DND-41 (cell line): ENCODE results near the gene TOMM34.

Experiments used
- ATAC-seq: fragments of 200-7000 bp; cut with Tn5 transposase; 3 replicates; pipeline ENCODE4 v1.9.1; 2021; ENCODE audit warnings: low read depth; ENCODE audit not compliant: insufficient read depth
- DNase-seq: peaks from one replicate; pipeline ENCODE4 v3.0.0-alpha.2; 2020
- H2AFZ ChIP-seq: 2 replicates; pipeline ENCODE4 v1.6.0; 2012; ENCODE audit warnings: low read depth, low read length
- H3K27ac ChIP-seq: 2 replicates; pipeline ENCODE4 v1.5.1; 2012; ENCODE audit warnings: low read length, inconsistent platforms
- H3K27me3 ChIP-seq: fragments of 200-600 bp; sonication (generic); 2 replicates; pipeline ENCODE4 v1.6.0; 2012; ENCODE audit warnings: low read length, mild to moderate bottlenecking, inconsistent platforms; ENCODE audit not compliant: insufficient read depth, poor library complexity
- H3K36me3 ChIP-seq: 2 replicates; pipeline ENCODE4 v1.5.1; 2012; ENCODE audit warnings: low read length, inconsistent platforms; ENCODE audit not compliant: insufficient read depth
- H3K4me1 ChIP-seq: 2 replicates; pipeline ENCODE4 v1.5.1; 2012; ENCODE audit warnings: mild to moderate bottlenecking, low read length; ENCODE audit not compliant: insufficient read depth
- H3K4me2 ChIP-seq: 2 replicates; pipeline ENCODE4 v1.6.0; 2012; ENCODE audit warnings: mild to moderate bottlenecking, moderate library complexity, low read length, inconsistent platforms; ENCODE audit not compliant: insufficient read depth
- H3K4me3 ChIP-seq, 2 experiments: fragments of 200-600 bp in 1 of 2; shearing (Covaris generic) in 1 of 2; 2 replicates each; pipeline ENCODE4 v1.5.1; 2012 to 2016; ENCODE audit warnings: inconsistent platforms in 2 of 2, low read length in 2 of 2, mild to moderate bottlenecking in 2 of 2, low read depth in 1 of 2, moderate library complexity in 1 of 2
- H3K79me2 ChIP-seq: 2 replicates; pipeline ENCODE4 v1.6.0; 2012; ENCODE audit warnings: low read length, inconsistent platforms; ENCODE audit not compliant: insufficient read depth
- H3K9ac ChIP-seq: 2 replicates; pipeline ENCODE4 v1.6.0; 2012; ENCODE audit warnings: low read depth, mild to moderate bottlenecking, inconsistent platforms, low read length, moderate library complexity
- H3K9me3 ChIP-seq: 2 replicates; pipeline ENCODE4 v1.5.1; 2012; ENCODE audit warnings: low read length, moderate library complexity, mild to moderate bottlenecking, inconsistent platforms; ENCODE audit not compliant: insufficient read depth, severe bottlenecking
- H4K20me1 ChIP-seq: 2 replicates; pipeline ENCODE4 v1.6.0; 2012; ENCODE audit warnings: low read length; ENCODE audit not compliant: insufficient read depth
- EZH2 ChIP-seq: IDR thresholded peaks from 3 replicates; pipeline ENCODE4 v1.6.1; 2012; ENCODE audit warnings: borderline replicate concordance, low read depth, mild to moderate bottlenecking, moderate library complexity, low read length, inconsistent platforms; ENCODE audit not compliant: severe bottlenecking
- TF ChIP-seq, protein P1 (sequence below): IDR thresholded peaks from 2 replicates; pipeline ENCODE4 v1.5.1; 2012; ENCODE audit warnings: borderline replicate concordance, low read length, moderate library complexity, mild to moderate bottlenecking; ENCODE audit not compliant: poor library complexity, severe bottlenecking; ENCODE audit errors: extremely low read depth

The TOMM34 gene

DNA sequence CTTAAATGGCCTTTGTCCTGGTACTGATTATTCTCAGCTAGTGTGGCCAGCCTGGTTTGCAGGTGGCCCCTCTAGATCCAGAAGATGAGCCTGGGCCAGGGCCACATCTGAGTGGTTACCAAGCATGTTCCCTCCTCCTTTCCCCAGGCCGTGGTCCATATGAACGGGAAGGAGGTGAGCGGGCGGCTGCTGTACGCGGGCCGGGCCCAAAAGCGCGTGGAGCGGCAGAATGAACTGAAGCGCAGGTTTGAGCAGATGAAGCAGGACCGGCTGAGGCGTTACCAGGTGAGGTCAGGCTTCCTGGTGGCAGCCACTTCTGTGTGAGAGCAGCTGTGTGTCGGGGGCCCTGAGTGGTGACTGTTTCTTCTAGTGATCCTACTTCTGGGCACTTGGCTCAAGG lies 38.8 kb downstream of the TOMM34 start:
- Histone ChIP-seq H3K27ac (no peak overlapping the region), H3K4me3 (no peak overlapping the region), H3K4me2 (no peak overlapping the region), H4K20me1 (no peaks in the 10 kb centered on the region), H3K9me3 (no peaks in the 10 kb centered on the region), H3K4me1 (no peaks in the 10 kb centered on the region), H2AFZ (no peak overlapping the region), H3K9ac (no peak overlapping the region), H3K79me2 (no peaks in the 10 kb centered on the region), H3K36me3 (peaks cover 55% of the 10 kb centered on the region), H3K27me3 (no peaks in the 10 kb centered on the region)
- no peak for TF ChIP-seq EZH2
- TF ChIP-seq, protein P1, sequence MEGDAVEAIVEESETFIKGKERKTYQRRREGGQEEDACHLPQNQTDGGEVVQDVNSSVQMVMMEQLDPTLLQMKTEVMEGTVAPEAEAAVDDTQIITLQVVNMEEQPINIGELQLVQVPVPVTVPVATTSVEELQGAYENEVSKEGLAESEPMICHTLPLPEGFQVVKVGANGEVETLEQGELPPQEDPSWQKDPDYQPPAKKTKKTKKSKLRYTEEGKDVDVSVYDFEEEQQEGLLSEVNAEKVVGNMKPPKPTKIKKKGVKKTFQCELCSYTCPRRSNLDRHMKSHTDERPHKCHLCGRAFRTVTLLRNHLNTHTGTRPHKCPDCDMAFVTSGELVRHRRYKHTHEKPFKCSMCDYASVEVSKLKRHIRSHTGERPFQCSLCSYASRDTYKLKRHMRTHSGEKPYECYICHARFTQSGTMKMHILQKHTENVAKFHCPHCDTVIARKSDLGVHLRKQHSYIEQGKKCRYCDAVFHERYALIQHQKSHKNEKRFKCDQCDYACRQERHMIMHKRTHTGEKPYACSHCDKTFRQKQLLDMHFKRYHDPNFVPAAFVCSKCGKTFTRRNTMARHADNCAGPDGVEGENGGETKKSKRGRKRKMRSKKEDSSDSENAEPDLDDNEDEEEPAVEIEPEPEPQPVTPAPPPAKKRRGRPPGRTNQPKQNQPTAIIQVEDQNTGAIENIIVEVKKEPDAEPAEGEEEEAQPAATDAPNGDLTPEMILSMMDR = no peak
- no peak for ATAC-seq
- DNase-seq = no peak

DNA sequence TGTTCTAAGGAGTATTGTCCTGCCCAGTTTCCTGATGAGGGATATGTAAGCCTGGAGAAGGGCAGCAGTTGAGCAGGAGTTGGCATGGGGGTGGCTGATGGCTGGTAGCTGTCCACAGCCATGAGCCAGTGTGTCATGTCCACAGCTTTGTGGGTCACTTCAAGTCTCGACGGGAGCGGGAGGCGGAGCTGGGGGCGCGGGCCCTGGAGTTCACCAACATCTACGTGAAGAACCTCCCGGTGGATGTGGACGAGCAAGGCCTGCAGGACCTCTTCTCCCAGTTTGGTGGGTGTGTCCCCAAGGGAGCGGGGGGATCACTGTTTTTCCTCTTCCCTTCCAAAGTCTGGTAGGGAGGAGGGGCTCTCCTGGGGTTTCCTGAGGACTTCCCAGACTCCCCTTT lies 41.4 kb downstream of the TOMM34 start:
- no peaks in the 10 kb centered on the region for H3K9me3 ChIP-seq
- no peaks in the 10 kb centered on the region for H4K20me1 ChIP-seq
- no peak overlapping the region for H3K9ac ChIP-seq
- H3K27me3 ChIP-seq = no peaks in the 10 kb centered on the region
- H3K4me3 ChIP-seq = no peak overlapping the region
- no peak overlapping the region for H3K4me2 ChIP-seq
- DNase-seq = no peak
- no peaks in the 10 kb centered on the region for H3K4me1 ChIP-seq
- H3K36me3 ChIP-seq = peaks cover 49% of the 10 kb centered on the region
- no peak for ATAC-seq
- TF ChIP-seq, protein P1 = no peak
- no peak for TF ChIP-seq EZH2
- no peak overlapping the region for H3K27ac ChIP-seq
- H3K79me2 ChIP-seq = no peaks in the 10 kb centered on the region
- no peak overlapping the region for H2AFZ ChIP-seq

DNA sequence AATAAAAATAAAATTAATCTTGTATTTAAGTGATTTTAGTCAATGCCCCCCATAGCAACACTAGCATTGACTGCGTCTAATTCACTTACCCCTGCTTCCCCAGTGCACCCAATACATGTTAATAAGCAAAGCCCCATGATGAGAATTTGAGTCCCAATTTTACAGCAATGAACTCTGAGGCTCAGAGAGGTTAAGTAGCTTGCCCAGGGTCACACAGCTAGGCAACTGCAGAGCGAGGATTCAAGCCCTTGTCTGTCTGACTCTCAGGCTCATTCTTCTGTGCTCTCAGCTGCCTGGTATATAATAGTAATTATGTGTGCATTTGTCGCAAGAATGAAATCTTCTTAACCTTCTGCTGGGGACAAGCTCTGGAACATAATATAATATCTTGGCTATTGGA lies 41.9 kb downstream of the TOMM34 start:
- TF ChIP-seq, protein P1 = no peak
- TF ChIP-seq EZH2 = no peak
- no peak overlapping the region for H3K4me3 ChIP-seq
- no peaks in the 10 kb centered on the region for H3K9me3 ChIP-seq
- H3K27me3 ChIP-seq = no peaks in the 10 kb centered on the region
- DNase-seq = no peak
- no peaks in the 10 kb centered on the region for H3K4me1 ChIP-seq
- no peak overlapping the region for H3K27ac ChIP-seq
- H3K9ac ChIP-seq = no peak overlapping the region
- no peaks in the 10 kb centered on the region for H3K79me2 ChIP-seq
- no peak for ATAC-seq
- H4K20me1 ChIP-seq = no peaks in the 10 kb centered on the region
- no peak overlapping the region for H2AFZ ChIP-seq
- peaks cover 49% of the 10 kb centered on the region for H3K36me3 ChIP-seq
- H3K4me2 ChIP-seq = no peak overlapping the region

DNA sequence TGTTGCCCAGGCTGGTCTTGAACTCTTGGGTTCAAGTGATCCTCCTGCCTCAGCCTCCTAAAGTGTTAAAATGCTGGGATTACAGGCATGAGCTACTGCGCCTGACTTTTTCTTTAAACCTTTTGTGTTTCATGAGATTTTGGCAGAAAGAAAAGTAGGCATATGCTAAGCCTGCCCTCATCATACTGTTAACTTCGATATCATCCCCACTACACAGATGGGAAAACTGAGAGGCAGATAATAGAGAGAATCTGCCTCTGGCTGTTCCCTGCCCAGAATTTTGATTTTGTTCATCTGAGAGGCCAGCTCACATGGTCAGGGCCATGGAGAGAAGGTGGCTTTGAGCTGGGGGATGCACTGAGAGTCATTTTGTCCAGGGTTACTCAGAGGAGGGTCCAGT lies 42.8 kb downstream of the TOMM34 start:
- H3K9ac ChIP-seq = no peak overlapping the region
- no peaks in the 10 kb centered on the region for H4K20me1 ChIP-seq
- H2AFZ ChIP-seq = no peak overlapping the region
- ATAC-seq (no peak), DNase-seq (no peak)
- no peaks in the 10 kb centered on the region for H3K4me1 ChIP-seq
- TF ChIP-seq, protein P1 = no peak
- no peak for TF ChIP-seq EZH2
- H3K27me3 ChIP-seq = no peaks in the 10 kb centered on the region
- no peak overlapping the region for H3K27ac ChIP-seq
- no peaks in the 10 kb centered on the region for H3K79me2 ChIP-seq
- no peak overlapping the region for H3K4me3 ChIP-seq
- no peaks in the 10 kb centered on the region for H3K9me3 ChIP-seq
- H3K36me3 ChIP-seq = peaks cover 50% of the 10 kb centered on the region
- no peak overlapping the region for H3K4me2 ChIP-seq
